SU-DHL-6 (cell line): ENCODE results near the gene ASB11.

Experiments
- H2AFZ ChIP-seq: fragments of 200-600 bp; sonication (generic); 2 replicates; pipeline ENCODE4 v1.6.1; 2014; ENCODE audit warnings: low read depth, mild to moderate bottlenecking, moderate library complexity, mixed read lengths, antibody characterized with exemption, low read length; ENCODE audit not compliant: severe bottlenecking
- H3F3A ChIP-seq: fragments of 200-600 bp; shearing (Covaris generic); 2 replicates; pipeline ENCODE4 v1.6.0; 2016; ENCODE audit warnings: antibody characterized with exemption, mild to moderate bottlenecking; ENCODE audit not compliant: insufficient read depth
- H3K27ac ChIP-seq: fragments of 200-600 bp; sonication (generic); 2 replicates; pipeline ENCODE4 v1.5.1; 2016; ENCODE audit warnings: low read depth, mild to moderate bottlenecking, low read length, moderate library complexity, mixed read lengths
- H3K27me3 ChIP-seq: fragments of 200-600 bp; sonication (generic), shearing (Covaris generic); 2 replicates; pipeline ENCODE4 v1.6.0; 2014; ENCODE audit warnings: mild to moderate bottlenecking, low read length
- H3K36me3 ChIP-seq: fragments of 200-600 bp; sonication (generic); 2 replicates; pipeline ENCODE4 v1.6.1; 2014; ENCODE audit warnings: mild to moderate bottlenecking, low read length, mixed read lengths
- H3K4me2 ChIP-seq: fragments of 300-600, 200-600 bp; shearing (Covaris generic), sonication (generic); 2 replicates; pipeline ENCODE4 v1.6.0; 2014; ENCODE audit warnings: low read length, low read depth, mild to moderate bottlenecking; ENCODE audit not compliant: poor library complexity, severe bottlenecking
- H3K4me3 ChIP-seq: fragments of 200-600 bp; sonication (generic); 2 replicates; pipeline ENCODE4 v1.5.1; 2014; ENCODE audit warnings: antibody characterized with exemption, low read length, mild to moderate bottlenecking, mixed read lengths; ENCODE audit not compliant: insufficient read depth, poor library complexity, severe bottlenecking
- H3K79me2 ChIP-seq: fragments of 200-600 bp; sonication (generic); 2 replicates; pipeline ENCODE4 v1.6.1; 2014; ENCODE audit warnings: mild to moderate bottlenecking, low read length, moderate library complexity; ENCODE audit not compliant: insufficient read depth
- H3K9ac ChIP-seq: fragments of 200-600 bp; sonication (generic); 2 replicates; pipeline ENCODE4 v1.7.0; 2014; ENCODE audit warnings: mild to moderate bottlenecking, low read length
- H3K9me2 ChIP-seq: fragments of 200-600 bp; sonication (generic); replicated peaks from 2 replicates; pipeline ENCODE4 v1.6.1; 2014; ENCODE audit warnings: low read length; ENCODE audit not compliant: insufficient read depth
- H3K9me3 ChIP-seq: fragments of 200-600 bp; sonication (generic); 2 replicates; pipeline ENCODE4 v1.6.1; 2014; ENCODE audit warnings: low read length, mixed read lengths; ENCODE audit not compliant: insufficient read depth
- H4K20me1 ChIP-seq: fragments of 200-600 bp; sonication (generic); 2 replicates; pipeline ENCODE4 v1.6.1; 2014; ENCODE audit warnings: low read depth, mild to moderate bottlenecking, antibody characterized with exemption, low read length, moderate library complexity, mixed read lengths
- EZH2phosphoT487 ChIP-seq: fragments of 200-600 bp; sonication (generic), shearing (Covaris generic); conservative IDR thresholded peaks from 2 replicates; pipeline ENCODE4 v1.6.1; 2018; ENCODE audit warnings: mild to moderate bottlenecking, antibody characterized with exemption, low read length, moderate library complexity, mixed read lengths
- TF ChIP-seq, protein P1 (sequence below): fragments of 200-600 bp; sonication (generic); IDR thresholded peaks from one replicate; pipeline ENCODE4 v1.5.1; 2017; ENCODE audit warnings: antibody characterized with exemption, mild to moderate bottlenecking, low read length, moderate library complexity; ENCODE audit not compliant: insufficient read depth, poor library complexity, severe bottlenecking

The ASB11 gene, protein sequence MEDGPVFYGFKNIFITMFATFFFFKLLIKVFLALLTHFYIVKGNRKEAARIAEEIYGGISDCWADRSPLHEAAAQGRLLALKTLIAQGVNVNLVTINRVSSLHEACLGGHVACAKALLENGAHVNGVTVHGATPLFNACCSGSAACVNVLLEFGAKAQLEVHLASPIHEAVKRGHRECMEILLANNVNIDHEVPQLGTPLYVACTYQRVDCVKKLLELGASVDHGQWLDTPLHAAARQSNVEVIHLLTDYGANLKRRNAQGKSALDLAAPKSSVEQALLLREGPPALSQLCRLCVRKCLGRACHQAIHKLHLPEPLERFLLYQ

DNA sequence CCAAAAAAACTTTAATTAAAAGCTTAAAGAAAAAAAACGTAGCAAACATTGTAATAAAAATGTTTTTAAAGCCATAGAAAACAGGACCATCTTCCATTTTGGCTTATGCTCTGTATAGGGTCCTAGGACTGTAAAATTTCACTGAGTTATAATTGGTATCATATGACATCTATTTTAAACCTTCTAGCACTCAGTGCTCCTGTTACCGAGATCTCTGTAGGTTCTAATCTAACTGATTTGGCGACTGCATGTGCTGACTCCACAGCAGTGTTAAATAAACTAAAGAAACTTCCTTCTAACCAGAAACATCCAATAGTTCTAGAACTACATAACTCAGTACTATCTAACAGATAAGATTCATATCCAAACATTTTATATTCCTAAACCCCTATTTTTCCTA, at the start of gene ASB11:
TSS of gene ASB11 (minus strand) at position 132 of the 400 bp plus-strand sequence. CDS start at position 97, 35 bp downstream.
- no peaks in the 10 kb centered on the region for H3K9me3 ChIP-seq
- no peak within 1 kb of the TSS for H3K9ac ChIP-seq
- no peaks in the 10 kb centered on the region; the same call in 1 of the 2 replicates for H3K36me3 ChIP-seq
- H3K9me2 ChIP-seq, result no peaks in the 10 kb centered on the region
- no peak within 1 kb of the TSS for H3K4me3 ChIP-seq
- H4K20me1 ChIP-seq, result no peaks in the 10 kb centered on the region
- no peak within 1 kb of the TSS for H3K27ac ChIP-seq
- no peak within 1 kb of the TSS for H3K4me2 ChIP-seq
- TF ChIP-seq EZH2phosphoT487, result no peak
- TF ChIP-seq, protein P1, sequence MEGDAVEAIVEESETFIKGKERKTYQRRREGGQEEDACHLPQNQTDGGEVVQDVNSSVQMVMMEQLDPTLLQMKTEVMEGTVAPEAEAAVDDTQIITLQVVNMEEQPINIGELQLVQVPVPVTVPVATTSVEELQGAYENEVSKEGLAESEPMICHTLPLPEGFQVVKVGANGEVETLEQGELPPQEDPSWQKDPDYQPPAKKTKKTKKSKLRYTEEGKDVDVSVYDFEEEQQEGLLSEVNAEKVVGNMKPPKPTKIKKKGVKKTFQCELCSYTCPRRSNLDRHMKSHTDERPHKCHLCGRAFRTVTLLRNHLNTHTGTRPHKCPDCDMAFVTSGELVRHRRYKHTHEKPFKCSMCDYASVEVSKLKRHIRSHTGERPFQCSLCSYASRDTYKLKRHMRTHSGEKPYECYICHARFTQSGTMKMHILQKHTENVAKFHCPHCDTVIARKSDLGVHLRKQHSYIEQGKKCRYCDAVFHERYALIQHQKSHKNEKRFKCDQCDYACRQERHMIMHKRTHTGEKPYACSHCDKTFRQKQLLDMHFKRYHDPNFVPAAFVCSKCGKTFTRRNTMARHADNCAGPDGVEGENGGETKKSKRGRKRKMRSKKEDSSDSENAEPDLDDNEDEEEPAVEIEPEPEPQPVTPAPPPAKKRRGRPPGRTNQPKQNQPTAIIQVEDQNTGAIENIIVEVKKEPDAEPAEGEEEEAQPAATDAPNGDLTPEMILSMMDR, result no peak
- no peaks in the 10 kb centered on the region for H3K27me3 ChIP-seq
- no peak within 1 kb of the TSS for H2AFZ ChIP-seq
- no peaks in the 10 kb centered on the region for H3F3A ChIP-seq
- H3K79me2 ChIP-seq, result no peaks in the 10 kb centered on the region

DNA sequence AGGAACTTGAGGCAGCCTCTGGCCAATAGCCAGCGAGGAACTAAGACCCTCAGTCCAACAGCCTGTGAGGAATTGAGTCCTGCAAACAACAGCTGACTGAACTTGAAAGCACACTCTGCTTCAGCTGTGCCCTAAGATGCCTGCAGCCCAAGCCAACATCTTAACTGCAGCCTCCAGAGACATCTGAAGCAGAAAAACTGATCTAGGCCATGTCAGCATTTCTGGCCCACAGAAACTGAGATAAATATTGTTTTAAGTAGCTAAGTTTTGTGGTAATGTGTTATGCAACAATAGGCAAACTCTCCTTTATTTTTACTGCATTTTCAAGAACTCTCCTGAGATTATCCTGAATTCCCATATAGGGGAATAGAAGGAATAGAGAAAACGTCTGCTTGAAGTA, 44.3 kb upstream of the ASB11 start:
- H4K20me1 ChIP-seq, result no peaks in the 10 kb centered on the region
- no peaks in the 10 kb centered on the region for H3K9me2 ChIP-seq
- no peaks in the 10 kb centered on the region for H3K9me3 ChIP-seq
- no peaks in the 10 kb centered on the region for H3K79me2 ChIP-seq
- H2AFZ ChIP-seq, result no peak overlapping the region
- TF ChIP-seq, protein P1, result no peak
- TF ChIP-seq EZH2phosphoT487, result no peak
- no peaks in the 10 kb centered on the region for H3K27me3 ChIP-seq
- no peaks in the 10 kb centered on the region for H3K36me3 ChIP-seq
- H3K4me2 ChIP-seq, result no peak overlapping the region
- H3F3A ChIP-seq, result no peaks in the 10 kb centered on the region
- no peak overlapping the region for H3K4me3 ChIP-seq
- H3K9ac ChIP-seq, result no peak overlapping the region
- no peak overlapping the region for H3K27ac ChIP-seq

DNA sequence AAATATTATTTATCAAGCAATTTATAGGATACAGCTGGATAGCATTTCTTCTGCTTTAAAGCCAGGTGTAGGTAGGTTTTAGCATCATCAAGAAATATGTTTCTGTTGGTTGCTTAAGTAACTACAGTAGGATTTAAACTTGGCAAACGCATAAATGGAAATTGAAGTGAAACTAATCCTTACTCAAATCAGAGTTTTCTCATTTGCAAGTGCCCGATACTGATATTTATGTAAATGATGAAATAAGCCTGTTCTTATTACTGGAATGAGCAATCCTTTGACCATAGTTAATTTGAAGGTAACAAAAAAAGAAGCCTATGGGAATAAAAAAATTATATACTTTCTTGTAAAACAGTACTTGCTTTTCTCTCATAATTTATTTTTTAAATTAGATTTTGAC, 43.1 kb upstream of the ASB11 start:
- Histone ChIP-seq H3K9me3 (no peaks in the 10 kb centered on the region), H3K4me3 (no peak overlapping the region), H4K20me1 (no peaks in the 10 kb centered on the region), H3K27me3 (no peaks in the 10 kb centered on the region), H3K27ac (no peak overlapping the region), H3K9me2 (no peaks in the 10 kb centered on the region), H2AFZ (no peak overlapping the region), H3F3A (no peaks in the 10 kb centered on the region), H3K9ac (no peak overlapping the region), H3K4me2 (no peak overlapping the region), H3K79me2 (no peaks in the 10 kb centered on the region), H3K36me3 (no peaks in the 10 kb centered on the region)
- TF ChIP-seq EZH2phosphoT487, result no peak
- TF ChIP-seq, protein P1, result no peak
